ENCODE results near the gene MBOAT1. TPM values are rescaled to one million over a fixed set of nuclear protein-coding genes. Genes with fewer than 3 reads are reported as not detected.

Gene MBOAT1
- total RNA-seq, 4 donors from 2014 or later, result 6.8 to 33.5 (median 25.9) TPM

DNA sequence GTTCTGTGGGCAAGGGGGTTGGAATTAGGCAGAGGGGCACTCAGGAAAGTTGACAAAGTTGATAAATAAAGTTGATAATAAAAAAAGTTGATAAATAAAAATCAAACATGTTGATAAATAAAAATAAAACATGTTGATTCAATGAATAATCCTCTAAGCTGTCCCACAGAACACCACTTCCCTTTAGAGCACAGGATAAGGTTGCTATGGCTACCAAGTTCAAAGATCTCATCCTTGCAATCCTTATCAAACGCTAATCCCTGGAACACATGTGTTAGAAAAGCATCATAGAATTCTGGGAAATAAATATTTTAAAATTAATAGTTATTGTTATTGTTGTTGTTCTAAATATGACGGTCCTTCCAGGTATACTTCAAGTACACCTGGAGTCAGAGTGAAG, 33.9 kb downstream of the MBOAT1 start:
- Histone ChIP-seq H3K36me3 (no peaks in the 10 kb centered on the region), H3K4me3 (no peak overlapping the region), H3K27ac (no peak overlapping the region), H3K9me3 (no peaks in the 10 kb centered on the region), H3K27me3 (no peaks in the 10 kb centered on the region), H3K4me1 (no peaks in the 10 kb centered on the region)
- TF ChIP-seq, protein P1, sequence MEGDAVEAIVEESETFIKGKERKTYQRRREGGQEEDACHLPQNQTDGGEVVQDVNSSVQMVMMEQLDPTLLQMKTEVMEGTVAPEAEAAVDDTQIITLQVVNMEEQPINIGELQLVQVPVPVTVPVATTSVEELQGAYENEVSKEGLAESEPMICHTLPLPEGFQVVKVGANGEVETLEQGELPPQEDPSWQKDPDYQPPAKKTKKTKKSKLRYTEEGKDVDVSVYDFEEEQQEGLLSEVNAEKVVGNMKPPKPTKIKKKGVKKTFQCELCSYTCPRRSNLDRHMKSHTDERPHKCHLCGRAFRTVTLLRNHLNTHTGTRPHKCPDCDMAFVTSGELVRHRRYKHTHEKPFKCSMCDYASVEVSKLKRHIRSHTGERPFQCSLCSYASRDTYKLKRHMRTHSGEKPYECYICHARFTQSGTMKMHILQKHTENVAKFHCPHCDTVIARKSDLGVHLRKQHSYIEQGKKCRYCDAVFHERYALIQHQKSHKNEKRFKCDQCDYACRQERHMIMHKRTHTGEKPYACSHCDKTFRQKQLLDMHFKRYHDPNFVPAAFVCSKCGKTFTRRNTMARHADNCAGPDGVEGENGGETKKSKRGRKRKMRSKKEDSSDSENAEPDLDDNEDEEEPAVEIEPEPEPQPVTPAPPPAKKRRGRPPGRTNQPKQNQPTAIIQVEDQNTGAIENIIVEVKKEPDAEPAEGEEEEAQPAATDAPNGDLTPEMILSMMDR (IDR thresholded peaks at IDR 0.05), result no peak
- TF ChIP-seq POLR2A (IDR thresholded peaks at IDR 0.05), result no peak
- DNase-seq, result no peak
- intact Hi-C loops (cut with DNase I; ENCODE audit: low total_unique reads), result no loop called here

DNA sequence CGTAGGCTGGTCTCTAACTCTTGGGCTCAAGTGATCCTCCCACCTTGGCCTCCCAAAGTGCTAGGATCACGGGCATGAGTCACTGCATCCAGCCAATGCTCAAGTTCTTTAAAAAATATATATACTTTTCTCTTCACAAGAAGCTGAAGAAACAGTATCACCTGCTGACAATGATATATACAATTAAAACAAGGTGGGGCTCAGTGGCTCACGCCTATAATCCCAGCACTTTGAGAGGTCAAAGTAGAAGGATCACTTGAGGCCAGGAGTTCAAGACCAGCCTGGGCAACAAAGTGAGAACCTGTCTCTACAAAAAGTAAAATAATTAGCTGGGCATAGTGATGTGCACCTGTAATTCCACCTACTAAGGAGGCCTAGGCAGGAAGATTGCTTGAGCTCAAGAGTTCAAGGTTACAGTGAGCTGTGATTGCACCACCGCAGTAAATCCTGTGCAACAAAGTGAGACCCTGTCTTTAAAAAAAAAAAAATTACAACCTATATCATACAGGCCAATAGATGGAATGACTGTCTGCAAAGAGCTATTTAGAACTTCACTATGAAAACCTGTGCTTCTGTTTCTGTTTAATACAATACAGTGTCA, 36.4 kb downstream of the MBOAT1 start:
- no peak for DNase-seq
- Histone ChIP-seq H3K4me3 (no peak overlapping the region), H3K4me1 (no peaks in the 10 kb centered on the region), H3K9me3 (no peaks in the 10 kb centered on the region), H3K27me3 (no peaks in the 10 kb centered on the region), H3K36me3 (no peaks in the 10 kb centered on the region), H3K27ac (no peak overlapping the region)
- TF ChIP-seq, protein P1 (IDR thresholded peaks at IDR 0.05), result no peak
- TF ChIP-seq POLR2A (IDR thresholded peaks at IDR 0.05), result no peak
- intact Hi-C loops (cut with DNase I; ENCODE audit: low total_unique reads), result no loop called here

DNA sequence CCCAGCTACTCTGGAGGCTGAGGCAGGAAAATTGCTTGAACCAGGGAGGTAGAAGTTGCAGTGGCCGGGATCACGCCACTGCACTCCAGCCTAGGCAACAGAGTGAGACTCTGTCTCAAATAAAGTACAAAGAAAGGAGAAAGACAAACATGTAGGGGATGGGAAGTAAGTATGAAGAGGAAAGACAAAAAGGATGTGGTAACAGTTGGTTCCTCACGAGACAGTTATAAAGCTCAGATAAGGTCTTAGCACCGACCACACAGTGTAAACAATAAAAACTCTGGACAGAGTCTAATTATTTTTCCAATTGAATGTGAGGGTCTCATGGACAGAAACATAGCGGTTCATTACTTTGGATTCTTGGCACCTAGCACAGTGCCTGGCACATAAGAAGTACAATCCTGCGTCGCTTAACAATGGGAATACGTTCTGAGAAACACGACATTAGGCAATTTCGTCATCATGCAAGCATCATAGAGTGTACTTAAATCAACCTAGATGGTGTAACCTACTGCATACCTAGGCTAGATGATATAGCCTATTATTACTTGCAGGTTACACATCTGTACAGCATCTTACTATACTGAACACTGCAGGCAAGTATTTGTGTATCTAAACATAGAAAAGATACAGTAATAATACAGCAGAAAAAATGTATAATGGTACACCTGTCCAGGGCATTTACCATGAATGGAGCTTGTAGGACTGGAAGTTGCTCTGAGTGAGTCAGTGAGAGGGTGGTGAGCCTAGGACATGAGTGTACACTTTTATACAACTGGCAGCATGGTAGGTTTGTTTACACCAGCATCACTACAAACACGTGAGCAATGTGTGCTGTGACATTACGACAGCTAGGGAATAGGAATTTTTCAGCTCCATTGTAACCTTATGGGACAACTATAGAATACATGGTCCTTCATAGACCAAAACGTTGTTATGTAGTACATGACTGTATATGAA, 38.2 kb downstream of the MBOAT1 start:
- peaks cover 0 to 9% of the 10 kb centered on the region in 2 donors for H3K4me1 ChIP-seq
- H3K27me3 ChIP-seq, result no peaks in the 10 kb centered on the region
- TF ChIP-seq, protein P1 (IDR thresholded peaks at IDR 0.05), result no peak
- TF ChIP-seq POLR2A (IDR thresholded peaks at IDR 0.05), result no peak
- no peak overlapping the region for H3K27ac ChIP-seq
- H3K4me3 ChIP-seq, result no peak overlapping the region
- H3K9me3 ChIP-seq, result no peaks in the 10 kb centered on the region
- DNase-seq, result no peak
- intact Hi-C loops (cut with DNase I; ENCODE audit: low total_unique reads), result no loop called here
- H3K36me3 ChIP-seq, result no peaks in the 10 kb centered on the region

DNA sequence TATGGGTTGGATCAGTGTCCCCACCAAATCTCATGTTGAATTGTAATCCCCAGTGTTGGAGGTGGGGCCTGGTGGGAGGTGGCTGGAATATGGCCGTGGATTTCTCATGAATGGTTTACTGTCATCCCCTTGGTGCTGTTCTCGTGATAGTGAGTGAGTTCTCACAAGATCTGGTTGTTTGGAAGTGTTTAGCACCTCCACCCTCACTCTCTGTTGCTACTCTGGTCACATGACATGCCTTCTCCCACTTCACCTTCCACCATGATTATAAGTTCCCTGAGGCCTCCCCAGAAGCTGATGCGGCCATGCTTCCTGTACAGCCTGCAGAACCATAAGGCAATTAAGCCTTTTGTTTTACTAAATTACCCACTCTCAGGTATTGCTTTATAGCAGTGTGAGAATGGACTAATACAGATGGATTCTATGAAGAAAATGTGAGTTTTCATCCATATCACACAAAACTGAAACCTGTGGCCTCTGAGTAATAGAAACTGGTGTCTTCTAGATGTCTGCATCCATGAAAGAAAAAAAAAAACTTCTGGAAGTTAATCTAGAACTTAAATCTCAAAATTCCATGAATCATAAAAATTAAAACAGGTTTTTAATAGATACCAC, 39.3 kb downstream of the MBOAT1 start:
- H3K4me1 ChIP-seq, result peaks cover 0 to 9% of the 10 kb centered on the region in 2 donors
- H3K27me3 ChIP-seq, result no peaks in the 10 kb centered on the region
- intact Hi-C loops (cut with DNase I; ENCODE audit: low total_unique reads), result no loop called here
- TF ChIP-seq, protein P1 (IDR thresholded peaks at IDR 0.05), result no peak
- TF ChIP-seq POLR2A (IDR thresholded peaks at IDR 0.05), result no peak
- H3K4me3 ChIP-seq, result no peak overlapping the region
- H3K27ac ChIP-seq, result no peak overlapping the region
- no peaks in the 10 kb centered on the region for H3K9me3 ChIP-seq
- no peak for DNase-seq
- no peaks in the 10 kb centered on the region for H3K36me3 ChIP-seq

Data from uterus (tissue), 4 donors.